GM18511 (cell line): ENCODE measurements around the gene SPATS2.

ENCODE experiments used
- ATAC-seq: cut with Tn5 transposase; IDR thresholded peaks from one replicate; pipeline ENCODE4 v1.9.1; 2021; ENCODE audit warnings: mild to moderate bottlenecking, moderate library complexity; ENCODE audit not compliant: unreplicated experiment

The SPATS2 gene

DNA sequence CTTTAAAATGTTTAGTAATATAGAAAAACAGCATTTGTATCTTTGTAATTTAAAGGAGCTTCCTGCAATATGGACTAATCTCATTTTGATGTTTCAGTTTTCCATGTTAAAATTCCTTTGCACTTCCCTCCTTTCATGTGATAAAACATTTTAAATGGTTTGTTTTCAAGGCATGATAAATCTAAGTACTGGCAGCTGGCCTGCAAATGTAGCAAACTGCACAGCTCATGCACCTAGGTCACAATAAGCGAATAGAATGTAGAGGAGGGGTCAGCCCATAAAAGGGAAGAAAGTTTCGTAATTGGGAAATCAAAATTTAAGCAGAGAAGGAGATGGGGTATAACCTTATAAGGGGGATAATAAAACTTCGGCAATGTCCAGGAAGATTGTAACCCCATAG lies 91.6 kb downstream of the SPATS2 start:
- ATAC-seq, result no peak

GRCh38 chr12:49461221-49461620 lies 94.0 kb downstream of the SPATS2 start:
- no peak for ATAC-seq

DNA sequence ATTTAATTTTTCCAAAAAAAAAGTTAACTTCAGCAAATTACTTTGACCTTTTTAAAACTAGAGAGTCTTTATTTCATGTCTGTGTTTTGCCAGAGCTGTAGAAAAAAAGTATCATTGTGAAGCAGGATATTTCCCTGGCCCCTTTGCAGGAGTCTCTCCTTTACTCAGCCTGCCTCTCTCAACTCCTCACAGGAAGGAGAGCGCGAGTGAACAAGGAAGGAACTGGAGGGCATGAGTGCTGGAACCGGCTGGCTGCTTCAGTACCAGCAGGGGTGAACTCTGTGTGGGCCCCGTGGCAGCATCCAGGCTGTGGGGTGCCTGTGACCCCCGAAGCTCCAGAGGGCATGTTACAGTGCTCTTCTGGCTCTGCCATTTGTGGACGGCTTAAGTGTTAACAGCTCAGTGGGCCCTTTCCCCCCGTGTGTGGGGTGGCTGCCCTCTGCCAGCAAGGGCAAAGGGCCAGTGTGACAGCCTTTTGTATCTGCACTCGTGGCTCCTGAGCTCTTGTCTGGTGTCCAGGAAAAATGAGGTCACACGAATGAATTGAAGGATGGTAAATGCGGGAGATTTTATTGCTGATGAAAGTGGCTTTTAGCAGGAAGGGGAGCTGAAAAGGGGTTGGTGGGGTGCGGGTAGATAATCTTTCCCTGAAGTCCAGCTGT lies 95.0 kb downstream of the SPATS2 start:
- no peak for ATAC-seq

DNA sequence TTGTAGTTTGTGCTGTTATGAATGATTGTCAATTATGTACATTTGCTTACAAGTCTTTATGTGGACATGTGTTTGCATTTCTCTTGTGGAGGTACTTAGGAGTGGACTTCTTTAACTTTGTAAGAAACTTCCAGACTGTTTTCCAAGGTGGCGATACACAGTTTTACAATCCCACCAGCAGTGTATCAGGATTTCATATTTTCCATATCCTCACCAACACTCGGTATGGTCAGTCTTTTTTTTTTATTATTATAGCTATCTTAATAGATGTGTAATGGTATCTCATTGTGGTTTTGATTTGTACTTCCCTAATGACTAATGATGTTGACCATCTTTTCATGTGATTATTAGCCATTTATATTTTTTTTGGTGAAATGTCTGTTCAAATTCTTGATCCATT lies 97.9 kb downstream of the SPATS2 start:
- no peak for ATAC-seq

GRCh38 chr12:49470986-49471385 lies 103.7 kb downstream of the SPATS2 start:
- ATAC-seq, result no peak

DNA sequence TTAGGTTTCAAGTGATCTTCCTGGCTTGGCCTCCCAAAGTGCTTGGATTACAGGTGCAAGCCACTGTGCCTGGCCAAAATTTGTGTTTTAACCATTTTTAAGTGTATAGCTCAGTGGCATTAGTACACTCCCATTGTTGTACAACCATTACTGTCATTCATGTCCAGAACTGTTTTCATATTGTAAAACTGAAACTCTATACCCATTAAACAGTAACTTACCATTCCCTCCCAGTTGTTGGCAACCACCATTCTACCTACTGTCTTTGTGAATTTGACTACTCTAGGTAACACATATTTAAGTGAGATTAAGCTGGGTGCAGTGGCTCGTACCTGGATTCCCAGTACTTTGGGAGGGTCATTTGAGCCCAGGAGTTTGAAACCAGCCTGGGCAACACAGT lies 104.3 kb downstream of the SPATS2 start:
- ATAC-seq, result no peak

DNA sequence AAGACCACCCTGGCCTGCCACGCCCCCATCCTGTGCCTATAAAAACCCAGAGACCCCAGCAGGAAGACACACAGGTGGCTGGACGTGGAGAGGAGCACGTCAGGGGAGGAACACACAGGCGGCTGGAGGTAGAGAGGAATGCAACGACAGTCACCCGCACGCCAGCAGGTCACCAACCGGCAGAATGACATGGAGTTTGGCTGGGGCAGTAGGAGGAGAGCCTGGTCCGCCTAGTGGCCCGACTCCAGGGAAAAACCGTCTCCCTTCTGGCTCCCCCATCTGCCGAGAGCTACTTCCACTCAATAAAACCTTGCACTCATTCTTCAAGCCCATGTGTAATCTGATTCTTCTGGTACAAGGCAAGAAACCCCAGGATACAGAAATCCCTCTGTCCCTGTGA lies 108.8 kb downstream of the SPATS2 start:
- no peak for ATAC-seq

DNA sequence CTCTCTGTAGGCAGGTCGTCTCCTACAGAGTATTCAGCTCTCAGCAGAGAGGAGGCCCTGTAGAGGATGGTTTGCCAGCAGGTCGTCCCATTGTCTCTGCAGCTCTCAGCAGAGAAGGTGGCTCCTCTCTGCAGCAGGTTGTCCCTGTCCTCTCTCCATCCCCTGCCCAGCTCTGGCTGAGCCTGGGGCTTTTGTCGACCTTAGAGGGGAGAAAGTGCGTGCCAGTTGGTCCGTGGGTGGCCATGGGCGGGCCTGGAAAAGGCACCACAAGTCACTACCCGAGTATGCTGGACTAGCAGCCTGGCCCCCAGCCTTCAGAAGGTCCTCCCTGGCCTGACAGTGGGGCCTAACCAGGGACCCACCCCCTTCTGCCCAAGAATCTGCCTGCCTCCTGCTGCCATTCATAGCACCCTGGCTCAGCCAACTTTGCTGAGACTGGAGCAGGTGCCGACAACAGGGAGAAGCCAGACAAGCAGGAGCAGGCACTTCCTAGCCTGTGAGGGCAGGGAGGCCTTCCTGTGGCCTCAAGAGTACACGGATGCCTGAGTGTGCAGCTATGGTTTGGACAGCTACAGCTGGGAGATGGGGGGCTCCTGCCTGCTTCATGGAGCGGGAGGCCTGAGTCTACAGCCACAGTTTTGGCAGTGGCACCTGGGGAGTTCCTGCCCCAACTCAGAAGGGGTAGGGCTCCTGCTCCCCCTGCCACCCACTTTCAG lies 111.8 kb downstream of the SPATS2 start:
- ATAC-seq, result no peak

GRCh38 chr12:49482095-49483051 lies 115.1 kb downstream of the SPATS2 start:
- no peak for ATAC-seq

GRCh38 chr12:49483619-49484018 lies 116.4 kb downstream of the SPATS2 start:
- ATAC-seq, result no peak

GRCh38 chr12:49487605-49488004 lies 120.3 kb downstream of the SPATS2 start:
- ATAC-seq, result no peak

GRCh38 chr12:49489154-49489553 lies 121.9 kb downstream of the SPATS2 start:
- no peak for ATAC-seq

DNA sequence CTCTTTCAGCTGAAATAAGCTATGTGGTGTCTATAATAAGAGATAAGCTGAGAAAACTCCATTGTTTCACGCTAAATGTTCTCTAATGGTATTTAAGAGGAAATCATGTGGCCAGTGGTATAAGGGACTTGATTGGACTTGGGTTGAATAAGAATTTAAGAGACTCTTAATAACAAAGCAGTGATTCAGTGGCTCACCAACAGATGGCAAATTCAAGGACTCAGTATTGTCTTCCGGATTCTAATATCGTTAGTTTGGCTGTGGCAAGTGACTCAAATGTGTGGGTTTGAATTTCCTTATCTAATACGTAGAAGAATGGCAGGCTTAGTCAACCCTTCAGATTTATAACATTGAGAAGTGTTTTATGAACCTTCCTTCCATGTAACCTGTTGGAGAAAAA lies 122.5 kb downstream of the SPATS2 start:
- no peak for ATAC-seq

GRCh38 chr12:49491823-49492222 lies 124.6 kb downstream of the SPATS2 start:
- ATAC-seq, result no peak

GRCh38 chr12:49493900-49494299 lies 126.6 kb downstream of the SPATS2 start:
- ATAC-seq, result no peak

GRCh38 chr12:49496417-49497360 lies 129.4 kb downstream of the SPATS2 start:
- ATAC-seq, result no peak

DNA sequence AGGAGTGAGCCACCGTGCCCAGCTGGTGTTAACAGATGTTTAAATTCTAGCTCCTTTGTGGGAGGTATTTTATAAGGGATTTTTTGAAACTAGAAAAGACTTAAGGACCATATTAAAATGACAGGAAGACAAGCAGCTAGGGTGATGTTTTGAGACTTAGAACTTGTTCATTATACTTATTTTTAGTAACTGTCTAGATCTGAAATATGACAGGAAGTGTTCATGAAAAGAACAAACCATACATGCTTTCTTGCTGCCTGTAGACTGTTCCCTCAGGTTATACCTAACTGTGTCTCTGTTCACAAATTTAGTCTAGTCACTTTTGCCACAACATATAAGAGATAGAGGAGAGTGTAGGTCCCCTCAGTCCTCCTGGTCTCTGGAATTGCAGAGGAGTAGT lies 134.6 kb downstream of the SPATS2 start:
- ATAC-seq, result no peak

GRCh38 chr12:49502590-49502989 lies 135.3 kb downstream of the SPATS2 start:
- no peak for ATAC-seq

DNA sequence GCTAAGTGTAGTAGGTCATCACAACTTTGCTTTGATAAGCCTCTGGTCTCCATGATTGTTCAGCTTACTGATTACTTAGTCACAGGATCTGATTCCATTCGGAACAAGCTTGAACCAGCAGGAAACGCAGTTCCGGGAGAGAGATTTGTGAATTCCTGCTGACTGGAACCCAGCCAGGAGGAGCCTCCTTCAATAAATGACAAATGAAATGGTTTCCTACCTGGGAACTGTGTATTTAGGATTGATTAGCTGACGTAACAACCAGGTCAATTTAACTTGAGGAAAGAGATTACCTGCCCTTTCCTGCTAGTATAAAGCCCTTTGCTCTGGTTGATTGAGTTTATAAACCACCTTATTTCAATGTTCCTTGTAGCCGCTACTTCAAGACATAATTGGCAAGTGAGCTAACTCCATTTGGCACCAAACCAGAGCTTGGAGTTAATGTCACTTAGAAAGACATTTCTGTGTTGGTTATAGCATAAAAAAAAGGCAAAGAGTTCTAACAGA lies 136.5 kb downstream of the SPATS2 start:
- no peak for ATAC-seq

GRCh38 chr12:49505672-49506071 lies 138.4 kb downstream of the SPATS2 start:
- no peak for ATAC-seq
